Globus pallidus (tissue), 1 donor: Measurements from ENCODE around the gene IFNA17.
"Not testable (repeated sequence)": the region's sequence is repeated elsewhere in the genome, so short reads cannot be mapped to it uniquely, and the experiment has no call there.

ENCODE experiments used
- DNase-seq: peaks from one replicate; pipeline ENCODE4 v3.0.0-alpha.2; 2015; ENCODE audit warnings: low spot score

Gene IFNA17

GRCh38 chr9:21210311-21210710 lies 17.7 kb downstream of the IFNA17 start:
- no peak for DNase-seq

- DNase-seq: not testable (repeated sequence)
Measured at GRCh38 chr9:21207043-21207442, 21.0 kb downstream of the IFNA17 start, which contains the start of gene IFNA10. Gene IFNA10, minus strand, starts transcription at chr9:21207143. Its CDS starts 46 bp downstream, at chr9:21207097.

- no peak for DNase-seq
Measured at GRCh38 chr9:21205204-21205603, 22.8 kb downstream of the IFNA17 start.

GRCh38 chr9:21202105-21202504 lies 25.9 kb downstream of the IFNA17 start, which contains the start of gene IFNA7:
Gene IFNA7, minus strand, starts transcription at chr9:21202205. Its CDS starts 40 bp downstream, at chr9:21202165.
- DNase-seq: not testable (repeated sequence)

DNA sequence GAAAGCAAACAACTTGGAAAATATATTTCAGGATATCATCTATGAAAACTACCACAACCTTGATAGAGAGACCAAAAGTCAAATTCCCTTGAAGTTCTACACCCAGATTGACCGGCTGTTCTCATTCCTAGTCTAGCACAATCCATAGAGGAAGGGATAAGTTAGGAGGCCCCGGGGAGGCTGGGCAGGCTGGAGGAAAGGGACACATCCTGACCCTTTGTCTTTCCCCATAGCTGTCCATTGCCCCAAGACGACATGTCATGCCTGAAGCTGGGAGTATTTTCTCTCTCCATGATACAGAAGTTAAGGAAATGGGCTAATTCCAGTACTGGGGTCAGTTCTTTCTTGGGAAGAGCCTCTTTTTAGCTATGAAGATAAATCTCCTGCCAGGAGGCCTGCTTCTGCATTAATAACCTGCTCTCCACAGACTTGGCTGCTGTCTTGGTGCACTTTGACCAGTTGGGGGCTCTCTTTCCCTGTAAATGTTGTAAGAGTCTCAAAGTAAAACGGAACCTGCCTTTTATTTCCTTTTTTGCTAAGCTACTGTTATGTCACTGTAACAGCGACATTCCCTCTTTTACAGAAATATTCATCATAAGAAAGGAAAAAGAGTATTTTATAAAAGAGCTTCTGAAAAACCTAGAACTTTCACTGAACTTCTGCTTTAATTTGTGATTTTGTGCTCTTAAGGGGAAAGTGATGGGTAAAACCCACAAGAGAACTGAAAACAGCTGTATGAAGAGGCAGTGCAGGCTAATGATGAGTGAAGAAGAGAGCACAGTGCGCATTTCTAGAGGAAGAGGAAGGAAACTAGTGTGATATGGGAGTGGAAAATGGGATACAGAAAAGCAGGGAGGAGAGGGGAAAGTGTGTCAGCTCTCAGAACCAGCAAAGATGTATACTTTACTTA lies 32.9 kb downstream of the IFNA17 start:
- DNase-seq: peak; percentile 11

- not testable (repeated sequence) for DNase-seq
Measured at GRCh38 chr9:21187487-21187886, 40.5 kb downstream of the IFNA17 start, which contains the start of gene IFNA4. Gene IFNA4, minus strand, starts transcription at chr9:21187587. Its CDS starts 56 bp downstream, at chr9:21187531.

DNA sequence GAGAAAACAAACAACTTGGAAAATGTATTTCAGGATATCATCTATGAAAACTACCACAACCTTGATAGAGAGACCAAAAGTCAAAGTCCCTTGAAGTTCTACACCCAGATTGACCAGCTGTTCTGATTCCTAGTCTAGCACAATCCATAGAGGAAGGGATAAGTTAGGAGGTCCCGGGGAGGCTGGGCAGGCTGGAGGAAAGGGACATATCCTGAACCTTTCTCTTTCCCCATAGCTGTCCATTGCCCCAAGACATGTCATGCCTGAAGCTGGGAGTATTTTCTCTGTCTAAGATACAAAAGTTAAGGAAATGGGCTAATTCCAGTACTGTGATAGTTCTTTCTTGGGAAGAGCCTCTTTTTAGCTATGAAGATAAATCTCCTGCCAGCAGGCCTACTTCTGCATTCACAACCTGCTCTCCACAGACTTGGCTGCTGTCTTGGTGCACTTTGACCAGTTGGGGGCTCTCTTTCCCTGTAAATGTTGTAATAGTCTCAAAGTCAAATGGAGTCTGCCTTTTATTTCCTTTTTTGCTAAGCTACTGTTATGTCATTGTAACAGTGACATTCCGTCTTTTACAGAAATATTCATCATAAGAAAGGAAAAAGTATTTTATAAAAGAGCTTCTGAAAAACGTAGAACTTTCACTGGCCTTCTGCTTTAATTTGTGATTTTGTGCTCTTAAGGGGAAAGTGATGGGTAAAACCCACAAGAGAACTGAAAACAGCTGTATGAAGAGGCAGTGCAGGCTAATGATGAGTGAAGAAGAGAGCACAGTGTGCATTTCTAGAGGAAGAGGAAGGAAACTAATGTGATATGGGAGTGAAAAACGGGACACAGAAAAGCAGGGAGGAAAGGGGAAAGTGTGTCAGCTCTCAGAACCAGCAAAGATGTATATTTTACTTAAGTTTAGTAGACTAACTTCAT lies 44.9 kb downstream of the IFNA17 start:
- peak; percentile 11 for DNase-seq
